ENCODE data around the gene REPS1.

Gene REPS1

DNA sequence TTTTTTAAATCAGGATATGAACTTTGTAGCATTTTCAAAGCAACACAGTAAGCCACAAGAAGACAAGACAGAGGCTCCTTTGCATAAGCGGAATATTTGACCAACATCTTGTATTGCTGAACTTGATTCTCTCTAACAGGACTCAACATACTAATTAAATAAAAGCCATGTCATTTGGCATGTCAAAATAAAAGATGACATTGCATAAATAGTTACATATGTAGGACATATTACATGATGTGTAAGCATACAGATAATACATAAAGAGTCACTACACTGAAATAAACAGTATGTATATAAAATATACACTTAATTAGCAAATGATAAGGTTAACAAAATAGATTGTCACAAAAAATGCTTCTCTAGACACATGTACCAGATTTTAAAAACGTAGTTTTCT lies 62.2 kb downstream of the REPS1 start:
- Histone ChIP-seq H3K27me3 (no peaks in the 10 kb centered on the region), H3K27ac (no peak overlapping the region), H3K4me3 (no peak overlapping the region), H3K9me3 (no peaks in the 10 kb centered on the region), H3K4me1 (no peaks in the 10 kb centered on the region), H3K36me3 (peaks cover 5 to 24% (median 6%) of the 10 kb centered on the region in 3 donors)
- intact Hi-C loops (cut with DNase I; ENCODE audit: low total_unique reads): no loop called here
- no peak for DNase-seq
- TF ChIP-seq, protein P1, sequence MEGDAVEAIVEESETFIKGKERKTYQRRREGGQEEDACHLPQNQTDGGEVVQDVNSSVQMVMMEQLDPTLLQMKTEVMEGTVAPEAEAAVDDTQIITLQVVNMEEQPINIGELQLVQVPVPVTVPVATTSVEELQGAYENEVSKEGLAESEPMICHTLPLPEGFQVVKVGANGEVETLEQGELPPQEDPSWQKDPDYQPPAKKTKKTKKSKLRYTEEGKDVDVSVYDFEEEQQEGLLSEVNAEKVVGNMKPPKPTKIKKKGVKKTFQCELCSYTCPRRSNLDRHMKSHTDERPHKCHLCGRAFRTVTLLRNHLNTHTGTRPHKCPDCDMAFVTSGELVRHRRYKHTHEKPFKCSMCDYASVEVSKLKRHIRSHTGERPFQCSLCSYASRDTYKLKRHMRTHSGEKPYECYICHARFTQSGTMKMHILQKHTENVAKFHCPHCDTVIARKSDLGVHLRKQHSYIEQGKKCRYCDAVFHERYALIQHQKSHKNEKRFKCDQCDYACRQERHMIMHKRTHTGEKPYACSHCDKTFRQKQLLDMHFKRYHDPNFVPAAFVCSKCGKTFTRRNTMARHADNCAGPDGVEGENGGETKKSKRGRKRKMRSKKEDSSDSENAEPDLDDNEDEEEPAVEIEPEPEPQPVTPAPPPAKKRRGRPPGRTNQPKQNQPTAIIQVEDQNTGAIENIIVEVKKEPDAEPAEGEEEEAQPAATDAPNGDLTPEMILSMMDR (IDR thresholded peaks at IDR 0.05): no peak

DNA sequence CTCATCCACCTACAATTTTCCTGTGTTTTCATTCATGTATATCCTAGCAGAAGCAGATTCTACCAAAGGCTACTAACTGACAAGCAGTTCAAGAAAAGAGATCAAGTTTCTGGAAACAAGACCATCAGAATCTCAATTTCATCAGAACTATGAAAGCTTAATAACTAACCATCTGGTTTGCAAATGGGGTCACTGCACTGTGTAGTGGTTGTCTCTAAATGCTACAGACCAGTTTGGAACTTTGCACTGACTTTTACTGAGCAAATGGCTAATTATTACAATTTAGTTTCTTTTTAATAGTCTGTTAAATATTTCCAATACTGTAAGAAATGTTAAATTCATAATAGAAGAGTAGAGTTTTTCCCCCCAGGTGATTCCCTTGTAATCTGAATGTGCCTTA lies 64.5 kb downstream of the REPS1 start:
- H3K36me3 ChIP-seq: peaks cover 14 to 37% (median 17%) of the 10 kb centered on the region in 3 donors

DNA sequence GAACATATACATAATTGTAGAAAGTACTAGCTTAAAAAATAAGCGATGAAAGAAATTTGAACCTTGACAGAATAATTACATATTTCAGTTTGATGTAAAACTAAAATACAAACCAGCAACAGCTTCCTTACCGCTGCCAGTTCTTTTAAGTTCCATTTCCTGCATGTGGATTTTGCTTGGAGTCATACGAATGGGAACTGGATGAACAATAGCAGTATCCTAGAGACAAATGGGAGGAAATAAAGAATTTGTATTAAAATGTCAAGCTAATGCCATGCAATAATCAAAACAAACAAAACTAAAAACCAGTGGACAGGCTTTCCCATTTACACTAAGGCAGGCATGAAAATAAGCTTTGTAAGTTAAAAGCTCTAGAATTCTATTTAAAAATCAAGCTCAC lies 67.1 kb downstream of the REPS1 start:
- H3K27me3 ChIP-seq: no peaks in the 10 kb centered on the region
- H3K4me3 ChIP-seq: no peak overlapping the region
- H3K9me3 ChIP-seq: no peaks in the 10 kb centered on the region
- DNase-seq: no peak
- H3K27ac ChIP-seq: no peak overlapping the region
- H3K36me3 ChIP-seq: peaks cover 8 to 50% (median 13%) of the 10 kb centered on the region in 3 donors
- TF ChIP-seq, protein P1 (IDR thresholded peaks at IDR 0.05): no peak
- intact Hi-C loops (cut with DNase I; ENCODE audit: low total_unique reads): no loop called here
- no peaks in the 10 kb centered on the region for H3K4me1 ChIP-seq

More for the DNA sequence above, 64.5 kb downstream of the REPS1 start:
- Histone ChIP-seq H3K27me3 (no peaks in the 10 kb centered on the region), H3K9me3 (no peaks in the 10 kb centered on the region), H3K4me3 (no peak overlapping the region), H3K27ac (no peak overlapping the region), H3K4me1 (no peaks in the 10 kb centered on the region)
- intact Hi-C loops (cut with DNase I; ENCODE audit: low total_unique reads): no loop called here
- TF ChIP-seq, protein P1 (IDR thresholded peaks at IDR 0.05): no peak
- no peak for DNase-seq

DNA sequence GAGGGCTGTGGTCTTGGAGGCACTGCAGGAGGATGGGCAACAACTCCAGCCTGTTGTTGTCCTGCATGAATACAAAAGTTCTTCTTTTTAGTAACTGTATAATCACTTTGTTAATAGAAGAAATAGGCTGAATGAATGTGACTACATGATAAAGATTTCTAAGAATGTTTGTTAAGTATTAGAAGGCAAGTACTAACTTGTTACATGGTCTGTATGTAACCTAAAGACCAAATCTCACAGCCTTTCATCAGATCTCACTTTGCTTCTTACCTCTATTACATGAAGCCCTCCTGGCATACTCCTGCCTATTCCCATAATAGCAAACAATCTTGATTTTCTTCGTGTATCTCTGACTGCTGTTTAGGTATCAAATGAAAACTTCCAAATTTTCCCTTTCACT lies 73.4 kb downstream of the REPS1 start:
- Histone ChIP-seq H3K36me3 (peaks cover 40 to 90% (median 49%) of the 10 kb centered on the region in 3 donors), H3K4me3 (no peak overlapping the region), H3K9me3 (no peaks in the 10 kb centered on the region), H3K27ac (no peak overlapping the region), H3K4me1 (no peaks in the 10 kb centered on the region), H3K27me3 (no peaks in the 10 kb centered on the region)
- TF ChIP-seq, protein P1 (IDR thresholded peaks at IDR 0.05): no peak
- DNase-seq: no peak
- intact Hi-C loops (cut with DNase I; ENCODE audit: low total_unique reads): no loop called here

DNA sequence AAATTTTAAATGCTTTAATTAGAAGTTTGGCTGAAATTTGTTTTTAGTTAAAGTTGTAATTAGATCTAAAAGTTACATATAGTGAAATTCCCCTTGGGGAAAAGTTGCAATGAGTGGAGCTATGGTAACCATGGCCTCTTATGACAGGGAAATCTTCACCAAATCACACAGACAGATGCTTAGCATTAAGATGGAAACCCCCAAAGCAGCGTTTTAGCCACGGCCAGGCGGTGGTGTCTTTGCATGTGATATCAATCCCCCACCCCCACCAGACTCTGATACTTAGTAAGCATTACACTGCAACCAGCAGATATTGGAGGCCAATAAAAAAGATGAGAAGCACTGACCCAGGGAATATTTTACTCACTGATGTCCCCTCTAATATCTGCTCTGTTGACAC lies 75.7 kb downstream of the REPS1 start:
- no peaks in the 10 kb centered on the region for H3K27me3 ChIP-seq
- H3K4me1 ChIP-seq: no peaks in the 10 kb centered on the region
- H3K27ac ChIP-seq: no peak overlapping the region
- H3K9me3 ChIP-seq: no peaks in the 10 kb centered on the region
- DNase-seq: no peak
- TF ChIP-seq, protein P1 (IDR thresholded peaks at IDR 0.05): no peak
- H3K36me3 ChIP-seq: peaks cover 60 to 93% (median 66%) of the 10 kb centered on the region in 3 donors
- intact Hi-C loops (cut with DNase I; ENCODE audit: low total_unique reads): no loop called here
- H3K4me3 ChIP-seq: no peak overlapping the region

DNA sequence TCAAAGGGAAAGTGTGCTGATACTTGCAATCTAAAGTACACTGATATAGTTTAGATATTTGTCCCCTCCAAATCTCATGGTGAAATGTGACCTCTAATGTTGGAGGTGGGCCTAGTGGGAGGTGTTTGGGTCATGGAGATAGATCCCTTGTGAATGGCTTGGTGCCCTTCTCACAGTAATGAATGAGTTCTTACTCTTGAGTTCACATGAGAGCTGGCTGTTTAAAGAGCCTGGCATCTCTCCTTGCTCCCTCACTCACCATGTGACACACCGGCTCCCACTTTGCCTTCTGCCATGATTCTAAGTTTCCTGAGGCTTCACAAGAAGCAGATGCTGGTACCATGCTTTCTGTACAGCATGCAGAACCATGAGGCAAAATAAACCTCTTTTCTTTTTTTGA lies 78.1 kb downstream of the REPS1 start:
- Histone ChIP-seq H3K36me3 (peaks cover 68 to 98% (median 74%) of the 10 kb centered on the region in 3 donors), H3K4me1 (no peaks in the 10 kb centered on the region), H3K9me3 (no peaks in the 10 kb centered on the region), H3K4me3 (no peak overlapping the region), H3K27ac (no peak overlapping the region), H3K27me3 (no peaks in the 10 kb centered on the region)
- no peak for DNase-seq
- TF ChIP-seq, protein P1 (IDR thresholded peaks at IDR 0.05): no peak
- intact Hi-C loops (cut with DNase I; ENCODE audit: low total_unique reads): no loop called here

Data from tibial artery (tissue), 4 donors.